KOPT-K1 (cell line): ENCODE results near the gene CACNA2D1.

ENCODE experiments used
- H3K27ac ChIP-seq: fragments of 200-600 bp; sonication (generic); 2 replicates; pipeline ENCODE4 v1.5.1; 2016; ENCODE audit warnings: antibody characterized with exemption, mild to moderate bottlenecking, low read depth, low read length; ENCODE audit not compliant: poor library complexity, severe bottlenecking
- H3K36me3 ChIP-seq: fragments of 200-600 bp; sonication (generic); 2 replicates; pipeline ENCODE4 v1.5.1; 2017; ENCODE audit warnings: antibody characterized with exemption, mild to moderate bottlenecking, low read length, moderate library complexity; ENCODE audit not compliant: insufficient read depth
- H3K9me3 ChIP-seq: fragments of 200-600 bp; sonication (generic); 2 replicates; pipeline ENCODE4 v1.5.1; 2017; ENCODE audit warnings: antibody characterized with exemption, low read length, mild to moderate bottlenecking; ENCODE audit not compliant: insufficient read depth, poor library complexity, severe bottlenecking

The CACNA2D1 gene

DNA sequence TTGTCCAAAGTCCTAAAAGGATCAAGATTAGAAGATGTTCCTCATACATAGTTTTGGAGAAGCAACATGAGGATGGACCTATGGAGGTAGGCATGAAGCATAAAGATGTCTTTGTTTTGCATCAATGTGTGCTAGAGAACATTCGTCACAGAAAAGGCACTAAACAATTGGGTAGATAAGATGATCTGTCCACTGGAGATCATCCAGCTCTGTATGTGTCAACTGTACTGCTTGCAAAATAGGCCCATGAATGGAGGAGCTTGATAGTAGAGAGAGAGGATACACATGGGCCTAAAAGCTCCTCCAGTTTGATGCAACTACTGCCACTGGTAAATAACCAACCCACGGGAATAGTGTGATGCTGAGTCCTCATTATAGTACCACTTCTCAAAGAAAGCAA is 387.3 kb downstream of the CACNA2D1 start:
- H3K27ac ChIP-seq: no peak overlapping the region
- no peaks in the 10 kb centered on the region for H3K9me3 ChIP-seq
- H3K36me3 ChIP-seq: no peaks in the 10 kb centered on the region

DNA sequence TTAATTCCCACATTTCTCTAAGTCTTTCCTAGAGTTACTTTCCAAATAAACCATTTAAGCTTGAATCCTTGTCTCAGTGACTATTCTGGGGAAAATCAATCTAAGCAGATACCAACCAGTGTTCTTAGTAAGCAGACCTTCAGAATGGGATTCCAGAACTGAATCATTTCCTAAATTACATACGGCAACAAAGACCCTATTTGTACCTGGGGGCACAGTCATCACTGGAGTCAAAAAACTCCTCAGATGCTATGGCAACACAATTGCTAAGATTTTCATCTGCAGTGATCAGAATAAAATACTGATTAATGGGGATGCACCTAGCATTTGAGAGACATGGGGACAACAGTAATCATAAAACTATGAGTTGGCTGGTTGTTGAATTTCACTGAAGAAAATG is 389.0 kb downstream of the CACNA2D1 start:
- Histone ChIP-seq H3K9me3 (no peaks in the 10 kb centered on the region), H3K27ac (no peak overlapping the region), H3K36me3 (no peaks in the 10 kb centered on the region)

DNA sequence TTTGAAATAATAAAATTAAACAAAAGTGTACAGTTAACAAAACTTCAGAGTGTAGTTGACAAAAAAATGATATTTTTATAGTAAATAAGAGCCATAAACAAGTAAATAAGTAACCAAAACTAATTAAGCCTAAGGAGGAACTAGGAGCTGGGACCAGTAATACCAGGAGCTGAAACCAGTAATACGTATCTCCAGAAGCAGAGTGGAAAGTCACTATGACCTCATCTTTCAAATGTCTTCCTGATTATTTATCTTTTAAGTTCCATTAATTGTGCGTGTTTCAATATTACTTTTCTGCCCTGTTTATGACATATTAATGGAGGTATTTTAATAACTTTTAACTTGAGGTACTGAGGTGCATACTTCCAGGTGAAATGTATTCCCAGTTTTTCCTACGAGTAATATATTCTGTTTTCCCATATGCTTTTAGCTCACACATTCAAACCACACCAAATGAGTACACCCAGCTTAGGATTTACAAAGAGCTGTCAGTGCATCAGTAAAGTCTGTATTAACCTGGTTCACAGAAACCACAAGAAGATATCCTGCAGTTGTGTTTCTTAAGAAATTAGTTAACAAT is 390.0 kb downstream of the CACNA2D1 start:
- H3K27ac ChIP-seq: no peak overlapping the region
- no peaks in the 10 kb centered on the region for H3K9me3 ChIP-seq
- no peaks in the 10 kb centered on the region for H3K36me3 ChIP-seq

DNA sequence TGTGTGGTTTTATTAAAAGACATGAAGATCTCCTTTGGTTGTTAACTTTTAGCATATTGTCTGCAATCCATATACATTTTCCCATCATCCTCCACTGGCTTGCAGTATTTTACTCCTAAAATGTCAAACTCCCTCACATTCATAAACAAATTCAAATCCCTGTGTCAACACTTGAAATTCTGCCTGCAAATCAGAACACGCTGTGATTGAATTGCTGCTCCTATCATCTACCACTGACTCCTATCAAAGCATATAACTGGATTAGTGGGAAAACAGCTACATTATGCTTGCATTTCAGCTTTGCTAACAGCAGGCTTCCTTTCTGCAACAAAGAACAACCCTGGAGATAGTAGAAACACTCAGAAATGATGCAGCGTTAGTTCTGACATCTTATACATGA is 392.0 kb downstream of the CACNA2D1 start:
- no peaks in the 10 kb centered on the region for H3K9me3 ChIP-seq
- H3K27ac ChIP-seq: no peak overlapping the region
- no peaks in the 10 kb centered on the region for H3K36me3 ChIP-seq

DNA sequence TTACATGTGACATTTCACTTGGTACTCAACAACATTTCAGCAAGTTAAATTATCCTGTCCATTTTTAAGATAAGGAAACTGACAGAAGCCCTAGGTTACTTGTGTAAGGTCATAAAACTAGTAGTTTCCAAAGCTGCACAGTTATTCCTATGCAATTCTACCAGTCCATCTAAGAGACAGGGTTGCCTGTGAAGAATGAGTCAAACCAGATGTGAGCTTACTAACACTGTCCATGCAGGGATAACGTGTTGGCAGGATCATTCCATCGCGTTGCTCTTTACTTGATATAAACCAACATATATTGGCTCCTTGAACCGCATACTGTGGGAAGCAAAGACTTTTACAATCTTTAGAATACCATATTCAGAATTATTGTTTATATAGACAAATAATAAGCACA is 392.8 kb downstream of the CACNA2D1 start:
- no peaks in the 10 kb centered on the region for H3K36me3 ChIP-seq
- no peaks in the 10 kb centered on the region for H3K9me3 ChIP-seq
- no peak overlapping the region for H3K27ac ChIP-seq

DNA sequence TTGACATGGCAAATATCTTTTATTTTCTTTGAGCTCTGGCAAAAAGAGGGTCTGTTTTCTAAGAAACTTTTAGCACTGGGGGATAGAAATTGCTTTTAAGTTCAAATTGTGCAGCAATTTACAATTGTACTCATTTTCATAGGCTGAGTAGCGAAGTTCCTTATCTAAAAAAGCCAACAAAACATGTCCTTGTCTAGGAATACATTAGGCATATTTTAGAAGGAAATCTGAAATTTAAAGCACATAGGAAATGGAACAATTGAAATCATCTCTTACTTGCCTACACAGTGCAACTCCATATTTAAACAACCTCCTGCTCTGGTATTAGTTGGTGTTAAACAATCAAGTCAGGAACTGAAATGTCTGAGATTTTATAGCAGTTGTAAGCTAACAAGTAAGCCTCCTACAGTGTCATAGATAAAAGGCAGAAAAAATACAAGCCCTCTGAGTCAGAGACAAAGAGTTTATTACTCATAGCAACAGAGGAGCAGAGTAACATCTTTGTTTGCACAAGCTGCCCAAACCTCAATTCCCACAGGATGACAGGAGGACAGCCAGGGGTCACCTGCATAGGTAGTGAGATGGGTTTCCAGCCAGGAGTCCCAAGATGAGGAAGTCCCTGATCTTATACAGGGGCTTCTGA is 393.6 kb downstream of the CACNA2D1 start:
- no peaks in the 10 kb centered on the region for H3K9me3 ChIP-seq
- no peak overlapping the region for H3K27ac ChIP-seq
- H3K36me3 ChIP-seq: no peaks in the 10 kb centered on the region

DNA sequence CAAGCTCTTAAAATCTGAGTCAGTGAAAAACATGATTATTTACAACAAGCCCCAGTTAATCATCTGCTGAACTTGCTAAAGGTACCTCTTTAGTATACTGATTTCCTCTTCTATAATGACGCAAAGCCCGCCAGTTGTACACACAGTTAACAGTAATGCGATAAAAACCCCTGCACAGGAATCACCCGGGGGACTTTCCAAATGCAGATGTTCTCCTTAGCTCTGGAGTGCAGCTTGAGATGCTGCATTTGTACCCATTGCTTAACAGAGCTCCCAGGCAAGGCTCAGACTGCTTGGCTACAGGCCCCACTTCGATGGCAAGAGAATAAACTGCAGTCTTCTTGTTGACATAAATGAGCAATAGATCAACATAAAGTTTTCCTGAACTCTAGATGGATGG is 394.1 kb downstream of the CACNA2D1 start:
- H3K9me3 ChIP-seq: no peaks in the 10 kb centered on the region
- no peak overlapping the region for H3K27ac ChIP-seq

DNA sequence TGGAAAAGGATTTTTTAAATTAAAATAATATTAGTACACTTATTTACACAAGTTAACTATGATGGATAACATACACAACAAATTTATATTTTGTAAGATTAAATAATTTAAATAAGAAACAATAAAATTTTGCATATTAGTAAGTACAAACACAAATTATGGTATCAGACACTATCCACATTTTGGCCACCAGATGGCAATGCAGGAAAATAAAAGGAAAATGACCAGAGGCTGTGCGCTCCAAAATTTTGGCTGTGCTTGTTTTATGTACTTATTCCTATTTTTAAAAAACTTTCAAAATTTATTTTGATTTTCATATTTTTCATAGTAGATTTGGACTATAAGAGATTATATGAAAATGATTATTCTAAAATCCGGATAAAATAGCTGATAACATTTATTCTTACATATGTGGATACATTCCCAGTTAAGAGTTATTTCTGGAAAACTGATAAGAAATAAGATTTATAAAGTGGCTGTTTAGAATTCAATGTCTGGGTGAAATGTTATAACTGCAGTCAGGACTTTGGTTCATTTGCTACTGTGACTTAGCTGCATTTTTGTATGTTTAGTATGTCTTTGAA is 399.0 kb downstream of the CACNA2D1 start:
- no peak overlapping the region for H3K27ac ChIP-seq
- no peaks in the 10 kb centered on the region for H3K36me3 ChIP-seq
- H3K9me3 ChIP-seq: no peaks in the 10 kb centered on the region

More for the DNA sequence above, 394.1 kb downstream of the CACNA2D1 start:
- H3K36me3 ChIP-seq: no peaks in the 10 kb centered on the region

DNA sequence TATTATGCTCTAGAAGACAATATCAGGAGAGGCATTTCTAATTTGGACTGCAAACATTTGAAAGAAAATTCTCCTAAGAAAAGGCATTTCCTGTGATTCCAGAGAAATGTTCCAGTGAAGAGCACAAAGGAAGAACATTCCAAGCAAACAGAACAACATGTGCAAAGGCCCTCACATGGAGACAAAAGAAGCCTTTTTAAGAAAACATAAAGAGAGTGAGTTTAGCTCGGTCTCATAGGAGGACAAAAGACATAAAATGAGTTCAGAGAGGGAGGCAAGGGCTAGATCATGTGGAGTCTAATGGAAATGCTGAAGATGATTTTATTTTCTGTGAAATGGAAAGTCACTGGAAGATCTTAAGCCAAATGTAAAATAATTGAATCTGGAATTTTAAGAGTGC is 404.0 kb downstream of the CACNA2D1 start:
- Histone ChIP-seq H3K36me3 (no peaks in the 10 kb centered on the region), H3K27ac (no peak overlapping the region), H3K9me3 (no peaks in the 10 kb centered on the region)

DNA sequence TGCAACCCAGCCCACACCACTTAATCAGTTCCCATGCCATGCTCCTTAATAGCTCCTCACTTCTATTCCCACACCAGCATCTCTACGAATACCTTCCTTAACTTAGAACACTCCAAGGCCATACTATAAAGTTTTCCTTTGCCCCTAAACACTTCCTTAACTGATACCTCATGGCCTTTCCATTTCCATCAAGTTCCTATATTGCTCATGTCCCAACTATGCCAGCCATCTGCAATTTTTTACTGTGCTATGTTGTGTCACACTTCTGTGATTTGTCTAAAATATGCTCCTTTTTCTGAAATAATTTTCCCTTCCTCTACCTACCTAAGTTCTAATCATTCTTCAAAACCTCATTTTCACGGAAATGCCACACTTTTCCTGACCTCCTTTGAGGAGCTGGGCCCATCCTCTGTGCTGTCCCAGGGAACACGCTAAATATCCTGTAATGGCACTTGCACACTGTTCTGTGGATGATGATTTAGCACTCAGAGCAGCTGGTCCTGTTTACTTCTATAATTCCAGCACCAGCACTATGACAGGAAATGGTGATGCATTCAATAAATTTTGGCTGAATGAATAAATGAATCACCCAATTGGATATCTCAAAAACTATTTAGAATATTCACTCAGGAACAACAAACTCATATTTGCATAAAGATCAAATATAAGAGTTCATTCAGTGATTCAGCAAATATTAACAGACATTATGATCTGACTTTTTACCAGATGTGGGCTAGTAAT is 407.3 kb downstream of the CACNA2D1 start:
- Histone ChIP-seq H3K9me3 (no peaks in the 10 kb centered on the region), H3K36me3 (no peaks in the 10 kb centered on the region), H3K27ac (no peak overlapping the region)

DNA sequence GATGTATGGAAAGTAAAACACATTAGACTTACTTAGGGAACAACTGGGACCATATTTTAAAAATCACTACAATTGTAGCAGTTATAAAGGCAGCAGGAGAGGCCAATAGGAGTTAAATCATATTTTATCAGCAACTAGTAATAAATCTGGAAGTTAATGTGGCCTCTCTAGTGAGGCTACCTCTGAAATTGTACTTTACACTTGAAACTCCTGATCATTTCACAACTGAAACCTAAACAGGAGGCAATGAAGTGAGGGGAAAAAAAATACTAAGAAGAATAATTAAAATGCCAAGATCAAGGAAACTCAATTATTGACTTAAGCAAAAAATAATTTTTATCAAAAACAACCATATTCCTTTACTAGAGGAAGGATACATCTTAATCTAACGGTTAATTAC is 408.1 kb downstream of the CACNA2D1 start:
- H3K9me3 ChIP-seq: no peaks in the 10 kb centered on the region
- H3K36me3 ChIP-seq: no peaks in the 10 kb centered on the region
- no peak overlapping the region for H3K27ac ChIP-seq

DNA sequence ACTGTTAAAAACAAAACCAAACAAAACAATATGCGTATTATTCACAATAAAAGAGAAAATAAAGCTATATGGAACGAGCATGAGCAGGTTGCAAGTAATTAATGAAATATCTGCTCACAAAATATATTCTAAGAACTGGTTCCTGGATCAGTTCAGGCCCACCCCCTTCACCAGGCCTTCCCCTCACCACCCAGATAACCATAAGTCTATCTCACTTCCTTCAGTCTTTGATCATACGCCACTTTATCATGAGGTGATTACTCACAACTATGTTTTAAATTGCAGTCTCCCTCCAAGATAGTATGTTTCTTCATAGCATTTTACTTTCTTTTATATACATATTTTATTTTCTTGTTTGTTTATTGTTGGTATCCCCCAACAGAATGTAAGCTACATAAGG is 410.7 kb downstream of the CACNA2D1 start:
- Histone ChIP-seq H3K9me3 (no peaks in the 10 kb centered on the region), H3K27ac (no peak overlapping the region), H3K36me3 (no peaks in the 10 kb centered on the region)

DNA sequence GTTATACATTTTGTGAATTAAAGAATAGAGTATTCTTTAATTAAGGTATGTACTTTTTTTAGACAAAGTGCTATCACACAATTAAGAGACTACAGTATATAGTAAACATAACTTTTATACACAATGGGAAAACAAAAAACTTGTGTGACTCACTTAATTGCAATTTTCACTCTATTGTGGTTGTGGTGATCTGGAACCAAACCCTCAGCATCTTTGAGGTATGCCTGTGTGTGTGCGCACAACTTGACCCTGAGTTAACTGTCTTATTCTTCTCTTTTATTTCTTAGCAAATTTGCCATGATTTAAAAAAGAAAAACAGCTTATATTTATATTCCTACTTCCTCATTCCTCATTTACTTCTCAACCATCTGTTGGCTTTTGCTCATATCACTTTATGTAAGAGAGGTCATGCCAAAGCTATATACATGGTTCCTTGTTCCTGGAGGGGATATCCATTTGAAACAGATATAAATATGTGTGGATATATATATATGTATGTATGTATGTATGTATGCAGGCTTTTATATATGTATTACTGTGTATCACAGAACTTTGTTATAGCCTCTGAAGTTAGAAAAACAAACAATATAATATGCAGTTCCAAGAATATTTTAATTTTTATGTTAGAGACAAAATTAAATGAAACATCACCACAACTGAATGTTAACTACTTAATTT is 414.2 kb downstream of the CACNA2D1 start:
- Histone ChIP-seq H3K9me3 (no peaks in the 10 kb centered on the region), H3K27ac (no peak overlapping the region), H3K36me3 (no peaks in the 10 kb centered on the region)

DNA sequence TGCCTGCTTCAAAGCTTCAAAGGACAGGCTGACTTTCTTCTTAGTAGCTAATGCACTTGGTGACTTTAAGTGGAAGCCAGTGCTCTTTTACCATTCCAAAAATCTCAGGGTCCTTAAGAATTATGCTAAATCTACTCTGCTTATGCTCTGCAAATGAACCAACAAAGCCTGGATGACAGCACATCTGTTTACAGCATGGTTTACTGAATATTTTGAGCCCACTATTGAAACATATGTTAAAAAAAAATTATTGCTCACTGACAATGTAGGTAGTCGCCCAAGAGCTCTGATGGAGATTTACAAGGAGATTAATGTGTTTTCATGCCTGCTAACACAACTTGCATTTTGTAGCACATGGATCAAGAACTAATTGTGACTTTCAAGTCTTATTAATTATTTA is 415.5 kb downstream of the CACNA2D1 start:
- H3K27ac ChIP-seq: no peak overlapping the region
- no peaks in the 10 kb centered on the region for H3K9me3 ChIP-seq
- H3K36me3 ChIP-seq: no peaks in the 10 kb centered on the region

DNA sequence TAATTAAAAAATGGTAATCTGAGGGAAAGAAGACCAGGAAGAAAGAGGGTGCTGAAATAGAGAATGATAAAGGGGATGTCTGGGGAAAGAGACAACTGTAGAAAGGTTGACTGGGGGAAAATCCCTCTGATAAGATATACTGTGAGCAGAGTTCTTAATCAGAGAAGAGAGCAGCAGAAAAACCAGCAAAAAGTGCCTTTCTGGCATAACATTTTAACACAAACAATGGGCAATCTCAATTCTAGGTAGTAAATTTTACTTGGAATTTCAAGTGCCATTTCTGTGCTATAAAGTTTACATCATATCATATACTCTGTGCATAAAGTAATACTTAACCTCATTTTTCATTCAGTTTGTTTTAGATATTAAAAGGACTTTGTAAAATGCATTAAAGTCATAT is 421.9 kb downstream of the CACNA2D1 start:
- Histone ChIP-seq H3K9me3 (no peaks in the 10 kb centered on the region), H3K27ac (no peak overlapping the region), H3K36me3 (no peaks in the 10 kb centered on the region)
